ENCODE data around the gene ALLC.

ALLC gene

DNA sequence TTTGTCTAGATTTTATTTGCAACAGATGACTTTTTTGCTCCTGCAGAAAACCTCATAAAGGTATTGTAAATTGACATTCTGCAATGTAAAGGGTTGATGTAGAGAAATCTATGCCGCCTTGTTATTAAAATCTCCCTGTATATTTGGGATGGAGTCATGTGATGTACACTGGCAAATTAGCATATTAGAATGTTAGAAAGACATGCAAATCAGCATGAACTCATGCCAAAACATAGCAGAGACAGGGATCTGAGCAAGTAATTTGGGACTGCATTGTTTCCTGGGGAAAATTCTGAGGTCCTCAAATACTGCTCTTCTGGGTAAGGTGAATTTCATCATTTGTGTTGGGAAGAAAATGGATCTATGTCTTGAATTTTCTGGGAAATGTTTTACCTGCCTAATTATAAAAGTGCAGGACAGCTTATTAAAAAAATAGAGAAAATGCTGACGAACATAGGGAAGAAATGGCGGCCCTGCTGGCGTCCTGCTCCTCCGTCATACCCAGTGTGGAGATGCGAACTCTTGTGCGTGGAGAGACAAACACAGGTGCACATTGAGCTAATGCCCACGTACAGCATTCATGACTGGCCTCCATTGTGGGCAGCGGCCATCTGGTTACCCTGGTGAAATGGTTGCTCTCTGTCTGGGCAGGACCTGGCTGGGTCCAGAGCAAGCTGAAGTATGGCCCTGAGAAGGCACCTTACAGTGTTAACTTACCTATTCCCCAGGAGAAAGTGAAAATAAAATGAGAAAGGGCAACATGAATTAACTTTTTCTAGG lies 16.3 kb downstream of the ALLC start:
- TF ChIP-seq CTCF (IDR thresholded peaks at IDR 0.05; ENCODE audit: low read length, missing control alignments): no peak
- no peak overlapping the region for H3K4me3 ChIP-seq (replicated peaks; ENCODE audit: low read depth, low read length)
- no peak for DNase-seq (ENCODE audit: low read depth)

DNA sequence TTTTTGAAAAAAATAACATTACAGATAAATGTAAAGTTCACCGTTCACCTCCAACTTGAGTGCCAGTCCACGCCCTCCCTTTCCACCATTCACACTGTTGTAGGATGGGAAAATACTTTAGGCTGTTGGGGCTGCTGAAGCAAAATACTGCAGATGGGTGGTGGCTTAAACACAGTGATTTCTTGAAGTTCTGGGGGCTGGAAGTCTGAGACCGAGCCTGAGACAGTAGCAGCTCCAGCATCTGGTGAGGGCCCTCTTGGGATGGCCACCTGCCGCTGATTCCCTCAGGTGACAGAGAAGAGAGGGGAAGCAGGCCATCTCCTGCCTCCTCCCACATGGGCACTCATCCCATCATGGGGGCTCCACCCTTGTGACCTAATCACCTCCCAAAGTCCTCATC lies 17.7 kb downstream of the ALLC start:
- DNase-seq (ENCODE audit: low read depth): no peak
- H3K4me3 ChIP-seq (replicated peaks; ENCODE audit: low read depth, low read length): no peak overlapping the region
- no peak for TF ChIP-seq CTCF (IDR thresholded peaks at IDR 0.05; ENCODE audit: low read length, missing control alignments)

GRCh38 chr2:3677436-3677835 lies 19.4 kb downstream of the ALLC start:
- no peak for DNase-seq (ENCODE audit: low read depth)
- H3K4me3 ChIP-seq (replicated peaks; ENCODE audit: low read depth, low read length): no peak overlapping the region
- no peak for TF ChIP-seq CTCF (IDR thresholded peaks at IDR 0.05; ENCODE audit: low read length, missing control alignments)

- no peak for TF ChIP-seq CTCF (IDR thresholded peaks at IDR 0.05; ENCODE audit: low read length, missing control alignments)
- no peak for DNase-seq (ENCODE audit: low read depth)
- no peak overlapping the region for H3K4me3 ChIP-seq (replicated peaks; ENCODE audit: low read depth, low read length)
These were observed 20.2 kb downstream of the ALLC start for GRCh38 chr2:3678212-3678611.

GRCh38 chr2:3679180-3679579 lies 21.2 kb downstream of the ALLC start:
- H3K4me3 ChIP-seq (replicated peaks; ENCODE audit: low read depth, low read length): no peak overlapping the region
- DNase-seq (ENCODE audit: low read depth): no peak
- no peak for TF ChIP-seq CTCF (IDR thresholded peaks at IDR 0.05; ENCODE audit: low read length, missing control alignments)

DNA sequence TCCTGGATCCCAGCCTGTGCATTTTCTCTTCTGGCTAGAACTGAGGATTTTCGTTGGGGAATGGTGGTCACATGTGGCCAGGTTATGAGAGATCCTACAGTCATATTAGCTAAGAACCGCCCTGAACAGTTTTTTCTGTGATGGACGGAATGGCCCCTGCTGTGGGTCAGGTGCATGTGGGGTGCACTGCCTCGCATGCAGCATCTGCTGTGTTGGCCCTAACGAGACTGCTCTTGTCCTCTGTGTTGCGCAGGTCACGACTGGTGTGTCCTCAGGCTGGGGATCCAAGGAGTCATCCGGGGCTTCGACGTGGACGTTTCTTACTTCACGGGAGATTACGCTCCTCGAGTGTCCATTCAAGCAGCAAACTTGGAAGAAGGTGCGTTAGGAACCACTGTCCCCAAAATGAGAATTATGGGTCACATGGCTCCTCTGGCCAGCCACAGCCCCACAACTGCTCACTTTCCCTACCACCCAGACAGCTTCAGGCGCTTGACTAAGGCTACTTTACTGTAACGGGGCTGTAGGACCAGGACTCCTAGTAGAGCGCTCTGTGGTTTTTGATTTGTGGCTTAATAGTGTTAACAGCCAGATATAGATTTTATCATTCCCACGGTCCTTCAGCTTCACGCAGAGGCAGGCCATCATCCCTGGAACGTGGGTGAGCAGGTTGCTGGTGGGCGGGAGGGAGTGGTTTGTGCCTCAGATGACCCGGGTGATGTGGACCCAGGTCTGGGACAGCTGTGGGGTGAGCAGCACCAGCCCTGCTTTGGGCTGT lies 21.8 kb downstream of the ALLC start:
- no peak for TF ChIP-seq CTCF (IDR thresholded peaks at IDR 0.05; ENCODE audit: low read length, missing control alignments)
- H3K4me3 ChIP-seq (replicated peaks; ENCODE audit: low read depth, low read length): no peak overlapping the region
- DNase-seq (ENCODE audit: low read depth): no peak

All from fibroblast of pulmonary artery (primary cell).